Measurements from ENCODE around the gene SHISA9.
"Not testable (repeated sequence)": the region's sequence is repeated elsewhere in the genome, so short reads cannot be mapped to it uniquely, and the experiment has no call there.

SHISA9 gene

DNA sequence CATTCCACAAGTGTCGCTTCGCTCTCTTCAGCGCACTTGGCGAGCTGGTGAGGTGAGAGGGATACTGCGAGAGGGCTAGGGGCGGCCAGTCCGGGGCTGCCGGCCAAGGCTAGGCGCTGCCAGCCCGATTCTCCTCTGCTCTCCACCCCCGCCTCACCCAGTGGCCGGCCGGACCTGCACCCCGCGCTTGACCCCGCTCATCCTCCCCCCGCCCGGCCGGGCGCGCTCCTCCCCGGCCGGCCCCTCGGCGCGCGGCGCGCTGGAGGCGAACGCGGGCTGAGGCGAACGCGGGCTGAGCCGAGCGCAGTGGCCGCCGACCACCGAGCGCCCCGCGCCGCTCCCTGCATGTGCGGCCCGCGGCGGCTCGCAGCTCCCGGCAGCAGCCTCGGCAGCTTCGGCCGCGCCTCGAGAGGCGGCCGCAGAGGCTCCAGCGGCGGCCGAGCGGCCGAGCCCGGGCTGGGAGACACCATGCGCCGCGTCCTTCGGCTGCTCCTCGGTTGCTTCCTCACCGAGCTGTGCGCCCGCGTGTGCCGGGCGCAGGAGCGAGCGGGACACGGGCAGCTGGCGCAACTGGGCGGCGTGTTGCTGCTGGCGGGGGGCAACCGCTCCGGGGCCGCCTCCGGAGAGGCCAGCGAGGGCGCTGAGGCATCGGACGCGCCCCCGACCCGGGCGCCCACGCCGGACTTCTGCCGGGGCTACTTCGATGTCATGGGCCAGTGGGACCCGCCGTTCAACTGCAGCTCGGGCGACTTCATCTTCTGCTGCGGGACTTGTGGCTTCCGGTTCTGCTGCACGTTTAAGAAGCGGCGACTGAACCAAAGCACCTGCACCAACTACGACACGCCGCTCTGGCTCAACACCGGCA, at the start of gene SHISA9:
TSS of gene SHISA9 (plus strand) at position 2 of the 865 bp plus-strand sequence.
- DNase-seq = no peak

DNA sequence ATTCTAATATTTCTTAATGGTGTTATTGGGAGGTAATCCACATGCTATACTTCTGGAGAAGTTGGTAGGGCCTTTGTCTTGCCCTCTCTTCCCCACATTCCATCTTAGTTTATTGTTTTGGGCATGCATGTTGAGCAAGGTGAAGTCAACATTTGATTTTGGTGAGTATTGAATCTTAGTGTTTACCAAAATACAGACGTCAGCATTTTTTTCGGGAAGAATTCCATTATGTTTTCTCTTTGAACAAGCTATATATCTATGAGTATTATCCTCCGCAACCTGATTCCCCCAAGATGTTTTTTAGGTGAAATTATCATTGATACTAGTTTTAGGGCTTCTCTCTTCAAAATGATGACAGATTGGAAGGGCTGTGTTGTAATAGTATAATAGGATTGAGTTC, 47.4 kb upstream of the SHISA9 start:
- DNase-seq = no peak

DNA sequence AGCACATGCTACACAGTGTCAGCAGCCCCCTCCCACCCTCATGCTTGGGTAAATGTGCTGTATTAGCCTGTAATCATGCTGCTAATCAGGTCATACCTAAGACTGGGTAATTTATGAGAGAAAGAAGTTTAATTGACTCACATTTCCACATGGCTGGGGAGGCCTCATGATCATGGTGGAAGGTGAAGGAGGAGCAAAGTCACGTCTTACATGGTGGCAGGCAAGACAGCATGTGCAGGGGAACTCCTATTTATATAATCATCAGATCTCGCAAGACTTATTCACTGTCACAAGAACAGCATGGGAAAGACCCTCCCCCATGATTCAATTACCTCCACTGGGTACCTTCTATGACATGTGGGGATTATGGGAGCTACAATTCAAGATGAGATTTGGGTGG, 44.0 kb upstream of the SHISA9 start:
- DNase-seq = not testable (repeated sequence)

DNA sequence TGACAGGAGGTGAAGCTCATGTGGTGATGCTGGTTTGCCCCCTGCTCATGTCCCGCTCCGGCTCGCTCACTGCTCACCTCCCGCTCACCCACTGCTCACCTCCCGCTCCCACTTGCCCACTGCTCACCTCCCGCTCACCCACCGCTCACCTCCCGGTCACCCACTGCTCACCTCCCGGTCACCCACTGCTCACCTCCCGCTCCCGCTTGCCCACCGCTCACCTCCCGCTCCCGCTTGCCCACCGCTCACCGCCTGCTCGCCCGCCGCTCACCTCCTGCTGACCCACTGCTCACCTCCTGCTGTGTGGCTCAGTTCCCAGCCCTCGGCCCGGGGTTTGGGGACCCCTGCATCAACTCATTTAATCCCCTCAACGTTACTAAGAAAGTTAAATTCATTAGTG, 39.1 kb upstream of the SHISA9 start:
- no peak for DNase-seq

DNA sequence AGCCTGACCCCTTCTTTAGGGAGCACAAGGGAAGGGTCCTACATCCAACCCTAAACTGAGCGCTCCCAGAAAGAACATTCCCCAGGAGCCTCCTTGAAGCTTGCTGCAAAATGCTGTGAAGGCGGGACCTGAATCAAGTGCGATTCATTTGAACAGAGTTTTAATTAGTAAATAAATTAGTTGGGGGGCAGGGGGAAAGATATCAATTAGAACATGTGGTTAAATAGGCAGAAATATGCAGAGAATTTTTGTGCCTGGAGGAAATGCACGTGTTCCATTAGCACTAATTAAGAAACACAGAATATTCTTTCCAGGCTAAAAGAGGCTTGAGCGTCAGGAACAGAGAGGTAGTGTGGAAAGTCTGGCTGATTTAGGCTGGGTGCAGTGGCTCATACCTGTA, 38.5 kb upstream of the SHISA9 start:
- DNase-seq = no peak

DNA sequence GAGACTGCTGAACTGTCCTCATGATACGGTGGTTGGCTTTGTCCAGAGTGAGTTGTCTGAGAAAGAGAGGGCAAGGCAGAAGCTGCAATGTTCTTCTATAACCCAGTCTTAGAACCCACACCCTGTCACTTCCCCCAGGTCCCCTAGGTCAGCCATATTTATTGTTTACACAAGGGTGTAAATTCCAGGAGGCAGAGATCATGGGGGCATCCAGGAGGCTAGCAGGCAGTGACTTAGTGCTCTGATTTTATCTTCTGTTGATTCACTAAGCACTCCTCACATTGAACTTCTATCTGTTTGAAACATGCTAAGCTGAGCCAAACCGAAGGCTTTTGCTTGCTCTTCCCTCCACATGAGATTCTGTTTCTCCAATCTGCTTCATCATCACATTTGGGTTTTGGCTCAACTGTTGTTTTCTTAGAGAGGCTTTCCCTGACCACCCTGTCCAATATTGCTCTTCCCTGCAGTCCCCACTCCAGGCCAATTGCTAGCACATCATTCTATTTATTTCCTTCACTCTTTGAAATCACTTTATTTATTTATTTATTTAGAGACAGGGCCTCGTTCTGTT, 34.3 kb upstream of the SHISA9 start:
- DNase-seq = no peak

DNA sequence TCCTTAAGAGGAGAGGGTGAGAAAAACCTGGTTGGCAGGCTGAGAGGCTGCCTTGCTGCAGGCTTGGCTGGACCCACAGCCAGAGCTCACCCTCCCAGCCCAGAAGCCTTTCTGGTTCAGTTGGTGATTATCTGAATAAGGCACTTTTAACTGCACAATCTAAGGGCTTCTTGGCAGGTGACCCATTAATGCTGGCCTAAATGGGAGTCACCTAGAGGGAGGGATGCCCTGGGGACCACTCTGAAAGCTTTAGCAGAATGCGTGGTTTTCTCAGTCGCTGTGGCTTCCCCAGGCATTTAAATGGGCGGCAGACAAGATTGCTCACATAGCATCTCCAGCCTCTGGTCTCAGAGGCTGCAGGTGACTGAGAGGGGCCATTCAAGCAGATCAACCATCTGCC, 33.2 kb upstream of the SHISA9 start:
- no peak for DNase-seq

DNA sequence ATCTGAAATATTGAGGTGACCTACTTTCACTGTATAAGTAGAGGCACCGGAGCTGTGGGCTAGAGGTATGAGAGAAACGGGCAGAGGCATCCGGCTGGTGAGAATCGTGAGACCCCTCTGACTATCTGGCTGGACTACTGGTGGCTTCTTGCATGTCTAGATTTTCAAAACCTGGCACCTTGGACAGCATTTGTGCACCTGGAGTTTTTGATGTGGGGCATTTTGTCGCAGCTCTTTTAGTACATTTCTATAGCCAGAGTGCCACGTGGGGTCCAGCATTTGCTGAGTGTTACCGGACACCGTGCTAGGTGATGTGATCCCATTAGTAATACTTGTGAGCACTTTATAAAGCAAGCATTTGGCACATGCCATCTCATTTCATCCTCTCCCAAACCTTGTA, 32.6 kb upstream of the SHISA9 start:
- no peak for DNase-seq

DNA sequence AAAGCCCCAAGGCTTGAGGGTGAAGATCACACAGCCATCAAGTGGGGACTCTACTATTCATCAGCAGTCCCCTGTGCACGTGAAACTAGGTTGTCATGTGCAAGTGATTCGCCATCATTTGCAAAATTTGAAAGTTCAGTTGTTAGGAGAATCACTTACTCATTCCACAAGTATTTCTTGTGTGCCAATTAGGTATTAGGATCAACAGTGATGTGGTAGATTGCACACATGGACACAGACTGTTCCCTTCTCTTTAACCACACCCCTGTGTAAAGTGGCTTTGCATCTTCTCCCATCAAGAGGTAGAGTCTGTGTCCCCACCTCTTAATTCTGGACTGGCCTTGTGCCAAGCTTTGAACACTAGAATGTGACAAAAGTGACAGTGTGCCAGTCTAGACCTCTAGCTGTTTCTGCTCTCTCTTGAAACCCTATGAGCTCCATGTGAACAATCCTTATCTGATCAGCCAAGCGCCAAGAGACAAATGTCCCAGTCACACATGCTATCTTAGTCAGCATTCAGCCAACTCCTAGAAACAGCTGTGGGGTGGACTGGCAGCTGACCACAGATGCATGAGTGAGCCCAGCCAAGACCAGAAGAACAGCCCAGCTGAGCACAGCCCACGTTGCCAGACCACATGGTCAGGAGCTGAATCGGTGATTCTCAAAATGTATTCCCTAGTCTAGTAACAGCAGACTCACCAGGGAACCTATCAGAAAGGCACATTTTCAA, 31.5 kb upstream of the SHISA9 start:
- DNase-seq = no peak

DNA sequence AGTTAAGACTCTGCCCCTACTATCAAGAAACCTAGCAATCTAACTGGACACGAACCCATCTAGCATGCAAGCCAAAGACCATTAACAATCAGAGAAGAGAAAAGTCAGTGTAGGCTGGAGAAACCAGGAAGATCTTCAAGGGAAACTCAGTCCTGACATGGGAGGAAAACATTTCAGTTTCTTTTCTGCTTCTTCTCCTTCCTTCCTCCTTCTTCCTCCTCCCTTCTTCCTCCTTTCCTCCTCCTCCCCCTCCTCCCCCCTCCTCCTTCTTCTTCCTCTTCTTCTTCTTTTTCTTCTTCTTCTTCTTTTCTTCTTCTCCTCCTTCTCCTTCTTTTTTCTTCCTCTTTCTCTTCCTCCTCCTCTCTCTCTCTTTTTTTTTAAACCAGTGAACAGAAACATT, 29.6 kb upstream of the SHISA9 start:
- no peak for DNase-seq

DNA sequence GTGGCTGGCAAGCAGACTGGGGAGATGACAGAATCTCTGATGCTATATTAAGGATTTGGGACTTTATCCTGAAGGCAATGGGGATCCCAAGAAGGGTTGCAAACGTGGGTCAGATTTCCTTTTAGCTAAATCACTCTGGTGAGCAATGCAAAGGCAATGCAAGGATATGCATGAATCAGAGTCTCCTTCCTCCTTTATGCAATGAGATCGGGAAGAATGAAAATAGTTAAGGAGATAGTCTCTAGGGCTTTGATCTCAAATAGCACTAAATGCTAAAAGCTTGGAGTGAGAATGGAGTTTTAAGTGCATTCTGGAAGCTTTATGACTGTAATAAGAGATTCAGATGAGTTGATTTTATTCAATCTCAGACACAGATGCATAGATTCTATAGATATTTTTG, 27.2 kb upstream of the SHISA9 start:
- DNase-seq = no peak

DNA sequence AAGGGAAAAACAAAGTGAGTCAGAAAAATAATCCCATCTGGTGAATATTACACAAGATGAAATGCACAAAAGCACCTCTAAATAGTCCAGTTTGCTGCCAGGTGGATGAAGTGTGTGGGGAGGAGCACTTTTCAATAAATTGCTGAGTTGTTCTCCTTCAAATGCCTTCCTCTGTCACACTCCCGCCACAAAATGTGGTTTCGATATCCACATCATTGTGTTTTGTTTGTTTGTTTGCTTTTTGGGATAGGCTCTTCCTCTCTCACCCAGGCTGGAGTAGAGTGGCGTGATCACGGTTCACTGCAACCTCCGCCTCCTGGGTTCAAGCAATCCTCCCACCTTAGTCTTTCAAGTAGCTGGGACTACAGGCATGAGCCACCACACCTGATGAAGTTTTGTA, 24.6 kb upstream of the SHISA9 start:
- DNase-seq = no peak

DNA sequence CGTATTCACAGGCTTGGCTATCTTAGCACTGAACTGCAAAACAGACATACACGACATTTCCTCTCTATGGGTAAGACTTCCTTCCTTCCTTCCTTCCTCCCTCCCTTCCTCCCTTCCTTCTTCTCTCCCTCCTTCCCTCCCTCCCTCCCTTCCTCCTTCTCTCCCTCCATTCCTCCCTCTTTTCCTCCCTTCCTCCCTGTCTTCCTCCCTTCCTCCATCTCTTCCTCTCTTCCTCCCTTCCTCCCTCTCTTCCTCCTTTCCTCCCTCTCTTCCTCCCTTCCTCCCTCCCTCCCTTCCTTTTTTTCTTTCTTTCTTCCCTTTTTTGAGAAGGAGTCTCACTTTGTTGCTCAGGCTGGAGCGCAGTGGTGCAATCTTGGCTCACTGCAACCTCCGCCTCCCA, 22.4 kb upstream of the SHISA9 start:
- no peak for DNase-seq

DNA sequence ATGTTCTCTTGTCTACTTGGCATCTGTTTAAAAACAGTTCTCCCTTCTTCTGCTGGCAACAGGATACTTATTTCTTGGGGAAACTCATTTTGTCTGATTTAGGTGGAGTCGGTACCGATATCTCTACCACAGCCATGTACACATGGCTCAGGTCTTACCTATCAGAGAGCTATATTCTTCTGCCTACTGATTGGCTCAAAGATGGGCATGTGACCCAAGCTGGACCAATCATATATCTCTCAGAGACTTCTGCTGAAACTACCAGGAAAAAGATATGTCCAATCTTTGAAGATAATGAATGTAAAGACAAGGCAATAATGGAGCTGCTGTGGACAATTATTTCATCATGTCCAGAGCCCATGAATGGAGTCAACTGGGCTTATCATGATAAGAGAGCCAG, 21.6 kb upstream of the SHISA9 start:
- DNase-seq = no peak

DNA sequence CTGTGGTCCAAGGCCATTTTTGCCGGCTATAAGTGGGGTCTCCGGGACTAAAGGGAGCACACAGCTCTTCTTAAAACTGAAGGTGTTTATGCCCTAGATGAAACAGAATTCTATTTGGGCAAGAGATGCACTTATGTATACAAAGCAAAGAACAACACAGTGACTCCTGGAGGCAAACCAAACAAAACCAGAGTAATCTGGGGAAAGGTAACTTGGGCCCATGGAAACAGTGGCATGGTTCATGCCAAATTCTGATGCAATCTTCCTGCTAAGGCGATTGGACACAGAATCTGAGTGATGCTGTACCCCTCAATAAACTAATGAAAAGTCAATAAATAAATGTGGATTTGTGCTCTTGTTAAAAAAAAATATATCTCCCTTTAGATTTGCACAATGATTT, 20.2 kb upstream of the SHISA9 start:
- DNase-seq = no peak

DNA sequence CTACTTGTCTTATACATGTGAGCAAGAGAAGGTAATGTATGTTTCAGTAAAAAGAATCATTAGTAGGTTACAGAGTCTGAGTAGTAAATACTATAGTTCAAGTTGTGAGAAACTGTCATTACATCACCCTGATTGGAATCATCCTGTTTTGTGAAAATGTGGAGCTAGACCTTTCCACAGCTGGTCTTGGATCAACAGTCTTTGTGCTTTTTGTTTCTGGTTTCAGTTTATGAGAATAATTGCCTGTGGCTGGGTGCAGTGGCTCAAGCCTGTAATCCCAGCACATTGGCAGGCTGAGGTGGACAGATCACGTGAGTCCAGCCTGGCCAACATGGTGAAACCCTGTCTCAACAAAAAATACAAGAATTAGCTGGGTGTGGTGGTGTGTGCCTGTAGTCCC, 19.7 kb upstream of the SHISA9 start:
- no peak for DNase-seq

DNA sequence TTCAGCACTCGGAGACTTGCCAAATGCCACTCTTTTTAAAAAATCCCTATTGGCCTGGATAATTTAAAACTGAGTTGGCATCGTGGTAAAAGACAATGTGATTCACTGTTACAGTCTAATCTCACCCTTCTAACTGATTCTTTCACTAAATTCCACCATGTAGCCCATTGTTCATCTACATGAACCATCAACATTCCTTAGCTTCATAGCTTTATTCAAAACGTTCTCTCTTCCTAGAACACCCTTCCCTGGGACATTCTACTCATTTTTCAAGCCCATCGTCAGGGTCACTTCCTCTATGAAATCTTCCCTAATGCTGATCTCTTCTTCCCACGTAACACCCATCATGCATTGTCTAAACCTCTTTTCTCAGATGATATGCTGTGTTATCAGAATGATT, 15.7 kb upstream of the SHISA9 start:
- DNase-seq = no peak

DNA sequence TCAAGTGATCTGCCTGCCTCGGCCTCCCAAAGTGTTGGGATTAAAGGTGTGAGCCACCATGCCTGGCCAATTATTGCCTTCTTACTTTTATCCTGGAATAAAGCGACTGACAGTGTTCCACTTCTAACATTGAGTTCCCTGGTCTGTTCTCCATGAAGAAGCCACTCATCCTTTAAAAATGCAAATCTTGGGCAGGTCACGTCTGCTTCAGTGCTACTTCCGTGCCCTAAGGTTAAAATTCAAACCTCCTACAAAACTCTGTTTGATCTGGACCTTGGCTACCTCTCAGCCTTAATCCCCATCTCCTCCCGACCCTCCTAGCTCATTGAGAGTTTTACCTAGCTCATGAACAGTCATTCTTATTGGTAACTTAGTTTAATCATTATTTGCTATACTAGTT, 9.6 kb upstream of the SHISA9 start:
- no peak for DNase-seq

DNA sequence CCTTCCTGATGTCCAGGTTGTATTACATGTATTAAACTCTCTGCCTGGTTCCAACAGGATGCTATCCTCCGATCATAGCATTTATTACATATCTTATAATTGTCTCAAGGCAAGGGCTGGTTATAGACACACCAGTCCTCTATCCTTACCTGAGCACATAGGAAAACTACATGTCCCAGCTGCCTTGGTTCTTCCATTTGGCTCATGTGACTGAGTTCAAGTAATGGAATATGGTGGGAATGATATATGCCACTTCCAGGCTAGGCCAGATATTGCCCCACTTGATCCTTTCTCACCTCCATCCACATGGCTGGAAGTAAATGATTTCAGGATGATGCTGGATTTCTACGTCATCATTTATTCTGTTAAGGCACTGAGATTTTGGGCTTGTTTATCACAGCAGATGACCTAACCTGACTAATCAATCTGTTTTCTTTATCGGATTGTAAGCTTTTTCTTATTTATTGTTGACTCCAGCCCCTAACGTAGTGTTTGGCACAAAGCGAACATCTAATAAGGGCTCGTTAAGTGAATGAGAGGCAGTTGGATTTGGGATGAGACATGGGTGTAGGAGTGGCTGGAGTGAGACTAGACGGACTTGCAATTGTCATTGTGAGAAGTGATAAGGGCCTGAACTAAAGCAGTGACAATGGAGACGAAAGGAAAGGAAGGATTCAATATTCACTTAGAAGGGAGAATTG, 8.2 kb upstream of the SHISA9 start:
- DNase-seq = no peak

DNA sequence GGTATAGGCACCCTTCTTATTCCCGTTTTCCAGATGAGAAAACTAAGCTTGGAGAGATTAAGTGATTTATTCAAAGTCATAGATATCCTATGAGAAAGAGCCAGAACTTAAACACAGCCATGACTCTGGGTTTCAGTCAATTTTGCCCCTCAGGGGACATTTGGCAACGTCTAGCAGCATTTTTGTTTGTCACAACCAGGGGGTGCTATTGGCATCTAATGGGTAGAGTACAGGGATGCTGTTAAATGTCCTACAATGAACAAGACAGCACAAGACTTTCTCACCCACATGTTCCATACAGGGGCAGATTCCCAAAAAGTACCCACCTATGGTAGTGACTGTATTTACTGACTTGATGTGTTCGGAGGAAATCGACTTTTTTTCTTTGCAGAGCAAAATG, 4.8 kb upstream of the SHISA9 start:
- no peak for DNase-seq

DNA sequence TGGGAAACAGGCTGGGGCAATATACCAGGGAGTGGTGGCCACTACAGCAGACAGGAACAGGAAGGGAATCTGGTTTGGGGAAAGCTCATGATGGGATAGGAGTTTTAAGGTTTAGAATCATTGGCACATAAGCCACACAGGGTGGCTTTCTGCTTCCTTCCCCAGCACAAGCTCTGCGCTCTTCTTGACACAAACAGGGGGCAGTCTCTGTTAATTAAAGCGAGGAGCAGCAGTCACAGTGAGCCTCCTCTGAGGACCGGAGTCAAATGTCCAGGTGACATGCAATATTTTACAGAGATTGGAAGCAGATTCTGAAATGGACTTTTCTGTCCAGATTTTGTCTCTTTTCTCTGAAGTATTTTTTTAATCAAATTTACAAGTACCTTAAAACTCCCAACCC, 2.8 kb upstream of the SHISA9 start:
- no peak for DNase-seq

DNA sequence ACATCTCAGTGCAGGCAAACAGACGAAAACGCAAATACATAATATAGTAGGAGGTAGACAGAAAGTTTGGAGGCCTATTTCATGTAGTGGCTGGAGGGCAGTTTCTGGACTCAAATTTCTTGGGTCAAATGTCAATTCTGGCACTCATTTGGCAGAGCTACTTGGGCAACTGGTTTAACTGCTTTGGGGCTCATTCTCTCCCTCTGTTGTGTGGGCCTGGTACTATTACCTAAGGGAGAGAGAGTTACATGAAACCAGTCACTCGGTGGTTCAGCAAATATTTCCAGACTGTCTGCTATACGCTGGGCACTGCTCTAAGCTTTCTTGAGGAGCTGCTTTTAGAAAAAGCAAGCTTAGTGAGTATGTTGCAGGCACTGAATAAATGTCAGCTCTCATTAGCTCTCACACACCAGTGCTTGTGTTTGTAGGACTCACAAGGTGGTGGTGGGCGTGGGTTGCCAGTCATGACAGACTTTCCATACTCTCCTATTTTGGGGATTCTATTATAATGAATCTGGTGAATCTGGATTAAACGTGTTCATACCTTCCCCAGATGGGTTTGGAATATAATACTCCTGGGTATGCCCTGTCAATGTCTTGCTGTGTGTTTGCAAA, 1.8 kb upstream of the SHISA9 start:
- no peak for DNase-seq

DNA sequence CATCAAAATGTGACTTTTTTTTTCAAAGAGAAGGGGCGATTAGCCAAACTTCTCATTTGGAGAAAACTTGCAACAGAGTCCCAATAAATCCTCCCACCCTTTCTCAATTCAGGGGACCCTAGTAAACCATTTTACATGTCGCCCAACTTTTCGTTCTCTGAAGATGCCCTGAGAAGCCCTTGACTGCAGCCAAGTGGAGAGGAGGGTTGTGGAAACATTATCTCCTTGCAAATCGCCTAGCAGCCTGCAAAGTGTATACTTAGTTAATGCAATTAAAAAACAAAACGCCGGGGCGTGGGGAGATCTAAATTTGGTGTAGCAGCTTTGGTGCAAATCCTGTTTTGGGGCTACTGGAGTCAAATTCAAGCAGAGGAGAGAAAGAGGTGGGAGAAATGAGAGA, 1.2 kb upstream of the SHISA9 start:
- DNase-seq = no peak

Measured in activated CD4-positive, alpha-beta T cell treated with anti-CD3 and anti-CD28 coated beads for 4 hours (primary cell).